Mucosa of rectum (tissue), 2 donors: ENCODE results near the gene PCDHA1.

Experiments
- H3K27ac ChIP-seq, 2 donors: one replicate each; pipeline ENCODE4 v1.7.0; 2013; ENCODE audit warnings: inconsistent platforms in 2 of 2, low read depth in 2 of 2, low read length in 2 of 2
- H3K27me3 ChIP-seq, 2 donors: one replicate each; pipeline ENCODE4 v1.7.0; 2013; ENCODE audit warnings: low read length in 2 of 2; ENCODE audit not compliant: control insufficient read depth in 2 of 2, insufficient read depth in 2 of 2
- H3K36me3 ChIP-seq, 2 donors: one replicate each; pipeline ENCODE4 v1.7.0; 2013; ENCODE audit warnings: low read length in 2 of 2; ENCODE audit not compliant: control insufficient read depth in 2 of 2, insufficient read depth in 2 of 2
- H3K4me1 ChIP-seq, 2 donors: one replicate each; pipeline ENCODE4 v1.7.0; 2013; ENCODE audit warnings: low read length in 2 of 2, mild to moderate bottlenecking in 1 of 2; ENCODE audit not compliant: control insufficient read depth in 2 of 2, insufficient read depth in 2 of 2
- H3K4me3 ChIP-seq, 2 donors: one replicate each; pipeline ENCODE4 v1.7.0; 2013; ENCODE audit warnings: low read length in 2 of 2
- H3K9ac ChIP-seq, 2 donors: one replicate each; pipeline ENCODE4 v1.7.0; 2013; ENCODE audit warnings: low read length in 2 of 2, low read depth in 1 of 2, mild to moderate bottlenecking in 1 of 2
- H3K9me3 ChIP-seq, 2 donors: one replicate each; pipeline ENCODE4 v1.7.0; 2013; ENCODE audit warnings: low read length in 2 of 2; ENCODE audit not compliant: control insufficient read depth in 2 of 2
- donor health status: healthy.
- donor health status: Normal muscosa, but diverticular disease.

PCDHA1 gene

DNA sequence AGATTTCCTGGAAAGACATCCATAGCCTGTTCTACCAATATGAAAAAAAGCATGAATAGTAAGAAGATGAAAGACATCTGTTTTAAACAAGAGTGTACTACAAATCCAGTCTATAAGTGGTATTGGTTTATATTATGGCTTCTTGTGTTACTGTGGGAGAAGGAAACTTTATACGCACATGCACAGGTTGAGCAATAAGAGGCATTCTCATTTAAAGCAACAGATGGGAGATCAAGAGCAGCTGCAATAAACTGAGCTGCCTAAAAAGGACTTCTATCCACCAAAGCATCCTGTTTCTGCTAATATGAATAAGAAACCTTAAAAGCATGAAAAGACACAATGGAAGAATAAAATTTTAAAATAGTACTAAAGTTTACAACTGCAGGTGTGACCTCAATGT, 256.6 kb downstream of the PCDHA1 start:
- no peak overlapping the region for H3K9ac ChIP-seq
- H3K4me1 ChIP-seq, result no peaks in the 10 kb centered on the region
- H3K27ac ChIP-seq, result no peak overlapping the region
- H3K27me3 ChIP-seq, result no peaks in the 10 kb centered on the region
- no peak overlapping the region for H3K4me3 ChIP-seq
- no peaks in the 10 kb centered on the region for H3K36me3 ChIP-seq
- H3K9me3 ChIP-seq, result peaks cover 2% of the 10 kb centered on the region in 2 donors

DNA sequence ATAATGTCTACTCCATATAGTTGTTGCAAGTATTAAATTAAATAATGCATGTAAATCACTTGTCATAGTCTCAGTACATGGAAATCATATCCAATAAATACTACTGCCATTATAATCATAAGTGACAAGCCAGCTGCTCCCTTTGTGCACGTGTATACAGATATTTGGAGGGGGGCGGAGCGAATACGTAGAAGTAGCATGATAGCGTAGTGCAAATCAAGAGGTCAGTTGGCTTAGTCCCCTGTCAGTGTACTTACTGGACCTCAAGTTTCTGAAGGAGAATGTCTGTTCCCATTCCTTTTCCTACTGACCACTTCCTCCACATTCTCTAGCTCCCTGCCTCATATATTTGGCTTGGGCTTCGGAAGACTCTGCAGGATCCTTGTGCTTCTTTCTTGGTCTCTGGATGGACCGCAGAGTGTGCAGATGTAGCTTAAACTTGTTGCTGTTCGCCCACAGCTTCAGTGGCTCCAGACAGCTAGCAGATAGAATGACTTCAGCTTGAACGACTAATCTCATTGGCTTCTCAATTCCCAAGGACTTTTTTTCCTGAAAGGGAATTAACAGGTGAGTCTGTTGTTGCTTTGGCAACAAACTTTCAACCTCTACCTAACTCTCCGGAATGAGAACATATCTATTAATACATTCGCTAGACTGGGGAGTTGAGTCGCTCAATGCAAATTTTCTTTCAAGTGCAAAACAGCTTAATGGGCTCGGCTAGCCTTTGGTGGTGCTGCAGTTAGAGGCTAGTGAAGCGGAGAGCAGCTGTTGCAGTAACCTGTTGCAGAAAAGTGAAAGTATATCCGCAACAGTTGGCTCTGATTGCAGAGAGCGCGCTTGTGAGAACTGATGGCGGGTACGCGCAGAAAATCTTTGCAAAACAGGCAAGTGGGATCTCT, 264.9 kb downstream of the PCDHA1 start, which contains the start of gene PCDHB1:
Gene PCDHB1 (plus strand): TSS at position 753 of the 899 bp plus-strand sequence. CDS start 97 bp downstream, at position 850.
- Histone ChIP-seq H3K27me3 (no peaks in the 10 kb centered on the region), H3K9ac (no peak within 1 kb of the TSS), H3K9me3 (peaks cover 0 to 2% of the 10 kb centered on the region in 2 donors), H3K4me1 (no peaks in the 10 kb centered on the region), H3K4me3 (peak within 1 kb of the TSS; percentile 31 to 61), H3K27ac (no peak within 1 kb of the TSS), H3K36me3 (no peaks in the 10 kb centered on the region)

DNA sequence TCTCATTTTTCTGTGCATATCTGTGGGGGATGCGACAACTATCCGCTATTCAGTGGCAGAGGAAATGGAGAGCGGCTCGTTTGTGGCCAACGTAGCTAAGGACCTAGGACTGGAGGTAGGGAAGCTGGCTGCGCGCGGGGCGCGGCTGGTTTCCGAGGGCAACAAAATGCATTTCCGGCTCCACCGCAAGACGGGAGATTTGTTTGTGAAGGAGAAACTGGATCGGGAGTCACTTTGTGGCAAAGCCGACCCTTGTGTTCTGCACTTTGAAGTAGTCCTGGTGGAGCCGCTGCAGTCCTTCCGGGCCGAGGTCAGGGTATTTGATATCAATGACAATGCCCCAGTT, 265.6 kb downstream of the PCDHA1 start:
- Histone ChIP-seq H3K4me3 (peak overlapping the region; percentile 31 to 61), H3K4me1 (no peaks in the 10 kb centered on the region), H3K27me3 (no peaks in the 10 kb centered on the region), H3K9ac (no peak overlapping the region), H3K9me3 (peaks cover 0 to 2% of the 10 kb centered on the region in 2 donors), H3K27ac (no peak overlapping the region), H3K36me3 (no peaks in the 10 kb centered on the region)
